ENCODE data around the gene ANXA5. TPM values are rescaled to one million over a fixed set of nuclear protein-coding genes. Genes with fewer than 3 reads are reported as not detected.

Gene ANXA5
- total RNA-seq, 1 donor from 2014 or later = 130 TPM

GRCh38 chr4:121709766-121710405 lies 13.1 kb upstream of the ANXA5 start:
- TF ChIP-seq CTCF (IDR thresholded peaks at IDR 0.05; ENCODE audit: unreplicated experiment) = no peak
- no peak for DNase-seq (ENCODE audit: low spot score in 2 of 2, unreplicated experiment in 2 of 2)
- H3K4me1 Mint-ChIP-seq = peaks cover 15% of the 10 kb centered on the region
- no peaks in the 10 kb centered on the region for H3K27me3 Mint-ChIP-seq (ENCODE audit: low read depth)
- H3K36me3 Mint-ChIP-seq = no peaks in the 10 kb centered on the region
- H3K9me3 Mint-ChIP-seq = no peaks in the 10 kb centered on the region
- H3K27ac Mint-ChIP-seq = no peak overlapping the region
- no peak overlapping the region for H3K4me3 Mint-ChIP-seq

- no peaks in the 10 kb centered on the region for H3K27me3 Mint-ChIP-seq (ENCODE audit: low read depth)
- no peak for TF ChIP-seq CTCF (IDR thresholded peaks at IDR 0.05; ENCODE audit: unreplicated experiment)
- no peak overlapping the region for H3K27ac Mint-ChIP-seq
- peaks cover 13% of the 10 kb centered on the region for H3K4me1 Mint-ChIP-seq
- H3K36me3 Mint-ChIP-seq = no peaks in the 10 kb centered on the region
- no peaks in the 10 kb centered on the region for H3K9me3 Mint-ChIP-seq
- no peak for DNase-seq (ENCODE audit: low spot score in 2 of 2, unreplicated experiment in 2 of 2)
- no peak overlapping the region for H3K4me3 Mint-ChIP-seq
These were observed 10.6 kb upstream of the ANXA5 start for GRCh38 chr4:121707344-121707743.

- TF ChIP-seq CTCF (IDR thresholded peaks at IDR 0.05; ENCODE audit: unreplicated experiment) = no peak
- Mint-ChIP-seq H3K27me3 (ENCODE audit: low read depth) (peaks cover 2% of the 10 kb centered on the region), H3K36me3 (no peaks in the 10 kb centered on the region), H3K9me3 (no peaks in the 10 kb centered on the region), H3K27ac (no peak overlapping the region), H3K4me3 (no peak overlapping the region), H3K4me1 (peaks cover 7% of the 10 kb centered on the region)
- DNase-seq (ENCODE audit: low spot score in 2 of 2, unreplicated experiment in 2 of 2) = no peak
These were observed 9.8 kb upstream of the ANXA5 start for GRCh38 chr4:121706595-121707021.

GRCh38 chr4:121705521-121705920 lies 8.7 kb upstream of the ANXA5 start:
- no peak for DNase-seq (ENCODE audit: low spot score in 2 of 2, unreplicated experiment in 2 of 2)
- H3K9me3 Mint-ChIP-seq = no peaks in the 10 kb centered on the region
- no peaks in the 10 kb centered on the region for H3K4me1 Mint-ChIP-seq
- peaks cover 4% of the 10 kb centered on the region for H3K27me3 Mint-ChIP-seq (ENCODE audit: low read depth)
- no peak overlapping the region for H3K27ac Mint-ChIP-seq
- H3K36me3 Mint-ChIP-seq = no peaks in the 10 kb centered on the region
- no peak for TF ChIP-seq CTCF (IDR thresholded peaks at IDR 0.05; ENCODE audit: unreplicated experiment)
- no peak overlapping the region for H3K4me3 Mint-ChIP-seq

- DNase-seq (ENCODE audit: low spot score in 2 of 2, unreplicated experiment in 2 of 2) = no peak
- Mint-ChIP-seq H3K4me3 (no peak overlapping the region), H3K36me3 (no peaks in the 10 kb centered on the region), H3K4me1 (peaks cover 5% of the 10 kb centered on the region), H3K27ac (no peak overlapping the region), H3K9me3 (no peaks in the 10 kb centered on the region), H3K27me3 (ENCODE audit: low read depth) (peaks cover 4% of the 10 kb centered on the region)
- no peak for TF ChIP-seq CTCF (IDR thresholded peaks at IDR 0.05; ENCODE audit: unreplicated experiment)
These were observed 5.4 kb upstream of the ANXA5 start for GRCh38 chr4:121702136-121702535.

- no peak for TF ChIP-seq CTCF (IDR thresholded peaks at IDR 0.05; ENCODE audit: unreplicated experiment)
- peaks cover 4% of the 10 kb centered on the region for H3K27me3 Mint-ChIP-seq (ENCODE audit: low read depth)
- H3K36me3 Mint-ChIP-seq = no peaks in the 10 kb centered on the region
- no peak for DNase-seq (ENCODE audit: low spot score in 2 of 2, unreplicated experiment in 2 of 2)
- H3K4me3 Mint-ChIP-seq = no peak overlapping the region
- peaks cover 5% of the 10 kb centered on the region for H3K4me1 Mint-ChIP-seq
- H3K9me3 Mint-ChIP-seq = no peaks in the 10 kb centered on the region
- H3K27ac Mint-ChIP-seq = no peak overlapping the region
These were observed 4.5 kb upstream of the ANXA5 start for GRCh38 chr4:121701263-121701662.

All from mesothelial cell of epicardium (in vitro differentiated cells).